Right renal cortex interstitium (tissue), 3 donors: ENCODE data around the gene TMEM178B. TPM values are rescaled to one million over a fixed set of nuclear protein-coding genes. Genes with fewer than 3 reads are reported as not detected.
"Not testable (repeated sequence)": the region's sequence is repeated elsewhere in the genome, so short reads cannot be mapped to it uniquely, and the experiment has no call there.

Source experiments
- DNase-seq, 3 donors: peaks; one replicate each; pipeline ENCODE4 v3.0.0-alpha.2; 2013; ENCODE audit warnings: low read depth in 3 of 3, low spot score in 2 of 3
- polyA plus RNA-seq, 3 donors: library from polyadenylated mRNA; unstranded; fragments of 120-200 nt; gene quantifications; one replicate each; pipeline ENCODE4 v1.2.1, GENCODE V29; 2013; ENCODE audit not compliant: insufficient read length in 3 of 3

TMEM178B gene
- polyA plus RNA-seq, 3 donors: 0.21 to 0.50 (median 0.32) TPM

DNA sequence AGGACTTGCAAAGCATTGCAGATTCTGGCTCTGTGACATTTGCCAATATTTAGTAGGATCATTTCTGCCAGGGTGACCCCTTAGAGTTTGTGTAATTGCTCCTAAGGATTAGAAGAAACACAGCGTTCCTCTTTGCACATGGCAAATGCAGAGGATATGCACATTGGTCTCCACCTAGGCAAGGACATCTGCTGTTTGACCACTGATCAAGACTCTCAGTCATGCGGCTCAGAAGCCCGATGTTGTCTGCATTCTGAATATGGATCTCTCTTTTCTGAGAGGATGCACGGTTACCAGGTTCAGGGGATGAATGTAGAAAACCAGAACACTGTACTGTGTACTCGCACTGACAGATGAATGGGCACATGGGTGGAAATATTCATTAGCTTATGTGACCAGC is 296.8 kb downstream of the TMEM178B start:
- DNase-seq: no peak

DNA sequence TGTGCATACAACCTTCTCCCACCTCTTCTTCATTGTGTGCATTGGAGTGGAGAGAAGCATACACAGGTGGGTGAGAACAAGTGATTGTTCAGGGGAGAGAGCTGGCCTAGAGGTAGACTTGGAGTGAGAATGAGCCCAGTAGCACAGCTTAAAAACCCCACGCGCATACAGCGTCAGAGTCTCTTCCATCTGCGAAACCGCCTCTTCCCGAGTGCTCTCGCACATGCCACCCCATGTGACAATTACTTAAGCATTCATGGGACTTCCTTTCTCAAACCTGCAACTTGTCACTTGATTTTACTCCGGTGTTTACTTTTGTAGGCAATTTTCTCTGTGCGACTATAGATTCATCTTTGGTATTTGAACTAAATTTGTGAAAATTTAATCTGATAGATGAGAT is 300.6 kb downstream of the TMEM178B start:
- DNase-seq: no peak

DNA sequence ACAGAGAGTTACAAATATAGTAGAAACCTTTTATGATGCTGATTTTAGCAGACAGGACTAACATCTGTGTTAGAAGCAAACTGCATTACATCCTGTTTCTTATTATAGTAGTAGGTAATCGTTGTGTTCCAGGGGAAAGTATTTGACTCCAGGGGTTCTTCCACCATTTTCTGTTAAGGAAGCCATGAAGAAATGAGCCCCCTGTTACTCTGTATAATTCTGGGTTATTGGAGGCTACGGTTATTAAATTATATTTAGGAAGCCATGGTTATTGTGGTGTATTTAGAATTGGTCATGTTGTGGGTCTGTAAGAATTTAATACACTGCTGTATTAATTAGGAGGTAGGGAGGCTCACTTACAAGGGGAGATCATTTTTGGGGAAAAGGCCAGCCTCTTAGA is 301.6 kb downstream of the TMEM178B start:
- DNase-seq: no peak

- DNase-seq: no peak
Measured at GRCh38 chr7:141377906-141378305, 304.0 kb downstream of the TMEM178B start.

DNA sequence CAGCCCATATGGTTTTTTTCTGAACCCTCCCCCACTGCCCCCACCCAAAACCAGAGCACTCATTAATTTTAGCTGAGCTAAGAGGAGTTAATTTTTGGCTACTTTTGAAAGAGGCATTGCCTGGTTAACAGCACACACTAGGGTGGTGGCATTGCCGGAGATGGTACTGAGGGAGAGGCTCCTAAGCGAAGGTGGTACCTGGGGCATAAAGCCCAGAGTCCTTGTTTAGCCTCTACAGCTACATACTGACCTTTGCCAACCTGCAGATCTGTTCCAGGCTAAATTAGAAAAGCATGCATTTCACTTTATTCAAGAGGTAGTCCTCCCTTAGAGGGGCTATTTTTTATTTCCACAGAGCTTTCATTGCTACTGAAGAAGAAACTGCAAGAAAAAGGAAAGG is 304.5 kb downstream of the TMEM178B start:
- no peak for DNase-seq

GRCh38 chr7:141381794-141382427 is 308.0 kb downstream of the TMEM178B start:
- no peak for DNase-seq

- DNase-seq: not testable (repeated sequence)
Measured at GRCh38 chr7:141383356-141383755, 309.5 kb downstream of the TMEM178B start.

DNA sequence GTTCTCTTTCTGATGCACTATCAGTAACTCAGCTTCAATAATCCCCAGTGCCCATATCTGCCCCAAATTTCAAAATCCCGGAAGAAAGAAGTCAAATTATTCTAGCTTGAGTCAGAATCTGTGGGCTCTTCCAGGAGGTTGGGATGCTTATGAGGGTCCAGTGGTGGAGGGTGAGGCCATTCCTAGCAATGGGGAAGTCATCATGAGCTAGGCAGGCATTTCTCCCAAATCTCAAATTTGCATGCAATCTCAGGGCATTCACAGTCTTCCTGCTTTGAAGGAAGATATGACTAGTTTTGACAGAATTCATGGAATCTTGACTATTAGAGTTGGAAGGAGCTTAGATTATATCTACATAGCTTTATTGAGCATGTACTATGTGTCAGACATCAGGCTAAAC is 313.0 kb downstream of the TMEM178B start:
- DNase-seq: no peak

DNA sequence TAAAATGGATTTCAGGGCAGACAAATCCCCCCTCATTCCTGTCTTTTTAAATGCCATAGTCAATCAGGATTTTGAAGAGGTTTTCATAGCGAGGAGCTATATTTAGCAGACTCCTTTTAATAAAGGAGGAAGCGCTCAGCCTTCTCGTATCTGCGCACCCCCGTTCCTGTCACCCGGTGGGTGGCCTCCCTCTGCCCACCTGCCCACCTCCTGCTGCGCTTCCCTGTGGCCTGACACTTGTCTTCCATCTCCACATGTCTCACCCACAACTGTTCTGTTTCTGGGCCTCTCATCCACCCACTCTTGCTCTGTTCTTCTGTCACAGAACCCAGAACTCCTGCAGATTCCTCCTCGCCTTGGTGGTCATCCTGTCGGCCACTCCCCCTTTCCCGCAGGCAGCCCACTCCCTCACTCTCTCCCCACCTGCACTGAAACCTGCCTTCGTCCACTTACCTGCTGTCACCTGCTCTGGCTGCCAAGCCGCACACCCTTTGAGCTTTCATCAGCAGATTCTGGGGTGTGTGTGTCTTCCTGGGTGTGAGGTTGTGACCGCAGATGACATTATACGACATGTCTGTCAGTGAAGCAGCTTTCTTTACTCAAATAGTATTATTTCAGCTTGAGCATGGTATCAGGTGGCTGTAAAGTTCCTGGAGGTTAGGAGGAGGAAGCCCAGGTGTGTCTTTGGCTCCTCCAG is 313.8 kb downstream of the TMEM178B start:
- no peak for DNase-seq

GRCh38 chr7:141389140-141389796 is 315.4 kb downstream of the TMEM178B start:
- no peak for DNase-seq

- DNase-seq: no peak
Measured at GRCh38 chr7:141390339-141390738, 316.5 kb downstream of the TMEM178B start.

- no peak for DNase-seq
Measured at GRCh38 chr7:141393056-141393455, 319.2 kb downstream of the TMEM178B start.

- no peak for DNase-seq
Measured at GRCh38 chr7:141397236-141398163, 323.6 kb downstream of the TMEM178B start.

DNA sequence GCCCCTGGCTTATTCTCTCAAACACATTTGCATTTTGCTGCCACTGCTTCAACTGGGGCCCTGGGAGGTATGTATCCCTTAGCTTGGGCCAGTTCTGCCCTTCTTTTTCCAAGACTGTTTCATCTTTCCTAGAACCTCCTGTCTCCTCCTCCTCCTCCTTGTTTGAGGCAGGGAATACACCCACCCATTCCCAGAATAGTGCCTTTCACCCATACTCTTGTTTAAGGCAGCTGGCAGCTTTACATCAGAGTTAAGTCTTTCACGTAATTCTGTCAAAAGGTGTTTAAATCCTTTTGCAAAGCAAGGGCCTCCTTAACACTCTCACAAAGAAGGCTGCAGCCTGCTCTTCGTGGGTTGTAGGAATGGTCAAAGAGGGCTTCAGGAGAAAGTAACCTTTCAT is 326.5 kb downstream of the TMEM178B start:
- DNase-seq: no peak

DNA sequence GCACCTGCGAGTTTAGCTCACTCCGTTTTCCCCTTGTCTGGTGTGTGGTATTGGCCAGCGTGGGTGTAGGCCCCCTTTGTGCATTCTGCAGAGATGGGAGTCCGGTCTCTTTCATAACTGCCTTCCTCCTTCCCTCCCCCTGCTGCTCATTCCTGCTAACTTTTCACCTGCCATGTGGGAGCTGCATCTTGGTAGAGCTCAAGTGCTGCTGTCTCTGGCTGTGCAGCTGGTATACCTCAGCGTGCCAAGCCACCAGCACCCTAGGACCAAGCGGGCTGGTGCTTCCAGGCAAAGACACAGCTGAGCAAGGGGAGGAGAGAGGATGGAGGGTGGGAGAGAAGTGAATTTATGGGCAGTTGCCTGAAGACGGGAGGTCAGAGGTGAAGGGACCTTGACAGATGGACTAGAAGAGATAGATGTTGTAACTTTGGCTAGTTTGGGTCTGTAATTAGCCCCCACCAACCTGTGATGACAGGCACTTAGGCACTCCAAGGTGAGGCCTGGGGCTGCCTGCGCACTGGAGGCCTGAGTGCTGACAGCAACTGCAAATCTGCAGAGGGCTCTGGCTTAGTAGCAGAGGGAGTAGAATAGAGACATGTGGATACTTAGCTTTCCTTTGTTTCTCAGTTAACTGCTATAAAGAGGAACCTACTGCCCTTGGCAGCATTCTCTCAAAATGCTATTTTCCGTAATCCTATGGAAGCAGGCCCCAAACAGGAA is 328.6 kb downstream of the TMEM178B start:
- no peak for DNase-seq

- not testable (repeated sequence) for DNase-seq
Measured at GRCh38 chr7:141403846-141404245, 330.0 kb downstream of the TMEM178B start.

DNA sequence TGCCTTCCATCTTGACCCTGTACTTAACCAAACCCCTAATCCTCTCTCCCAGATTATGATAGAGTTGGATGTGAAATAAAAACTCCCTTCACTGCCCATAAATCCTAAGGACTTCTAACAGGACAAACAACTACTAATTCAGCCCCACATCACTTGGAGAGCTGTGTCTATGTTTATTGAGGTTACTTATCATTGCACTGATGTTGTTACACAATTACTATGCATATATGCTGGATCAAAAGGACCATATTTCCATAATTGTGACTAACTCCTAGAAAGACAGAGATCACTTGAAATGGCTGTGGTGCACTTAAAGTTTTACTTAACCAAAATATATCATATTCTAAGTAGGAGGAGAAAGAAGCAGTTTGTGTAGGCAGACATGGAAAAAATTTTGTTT is 332.5 kb downstream of the TMEM178B start:
- DNase-seq: no peak

GRCh38 chr7:141407893-141408292 is 334.0 kb downstream of the TMEM178B start:
- no peak for DNase-seq

GRCh38 chr7:141408440-141408839 is 334.6 kb downstream of the TMEM178B start:
- no peak for DNase-seq

DNA sequence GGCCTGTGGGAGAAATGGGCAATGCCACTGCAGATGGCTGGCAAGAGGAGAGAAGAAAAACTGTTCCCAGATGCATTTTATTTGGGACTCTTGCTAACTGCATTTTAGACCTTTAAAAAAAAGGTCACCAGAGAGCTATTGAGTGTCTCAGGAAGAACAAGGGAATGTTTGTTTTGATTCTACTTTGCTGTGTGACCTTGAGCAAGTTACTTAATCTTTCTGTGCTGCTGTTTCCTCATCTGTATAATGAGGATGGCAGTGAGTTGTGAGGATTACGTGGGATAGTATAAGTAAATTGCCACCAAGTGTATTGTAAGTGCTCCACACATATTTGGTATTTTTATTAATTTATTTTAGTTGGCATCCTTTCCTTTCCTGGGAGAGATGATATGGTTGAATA is 335.4 kb downstream of the TMEM178B start:
- DNase-seq: no peak
